ENCODE results near the gene GNAQ. TPM values are rescaled to one million over a fixed set of nuclear protein-coding genes. Genes with fewer than 3 reads are reported as not detected.

Gene GNAQ
- total RNA-seq, 6 donors from 2014 or later = 50.3 to 117 (median 94.3) TPM

DNA sequence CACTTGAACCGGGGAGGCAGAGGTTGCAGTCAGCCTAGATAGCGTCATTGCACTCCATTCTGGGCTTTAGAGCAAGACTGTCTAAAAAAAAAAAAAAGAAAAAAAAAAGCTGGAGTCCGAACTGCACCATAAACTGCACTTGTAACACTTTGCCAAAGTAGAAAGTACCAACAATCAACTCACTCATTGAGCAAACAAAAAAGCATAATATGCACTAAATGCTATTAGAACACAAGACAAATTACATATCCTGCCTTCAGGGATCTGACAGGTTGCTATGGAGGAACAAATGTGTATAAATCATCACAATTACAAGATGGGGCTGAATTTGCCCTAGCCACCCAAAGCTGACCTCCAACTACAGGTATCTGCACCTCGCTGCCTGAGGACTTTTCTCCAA lies 27.9 kb downstream of the GNAQ start:
- Histone ChIP-seq H3K4me1 (peaks cover 49 to 70% (median 58%) of the 10 kb centered on the region in 4 donors), H3K9me3 (no peaks in the 10 kb centered on the region), H3K27ac (no peak overlapping the region), H3K36me3 (no peaks in the 10 kb centered on the region), H3K27me3 (no peaks in the 10 kb centered on the region), H3K4me3 (no peak overlapping the region)
- TF ChIP-seq POLR2A (IDR thresholded peaks at IDR 0.05) (no peak), EP300 (IDR thresholded peaks at IDR 0.05) (no peak), POLR2AphosphoS5 (IDR thresholded peaks at IDR 0.05) (no peak)
- TF ChIP-seq, protein P1, sequence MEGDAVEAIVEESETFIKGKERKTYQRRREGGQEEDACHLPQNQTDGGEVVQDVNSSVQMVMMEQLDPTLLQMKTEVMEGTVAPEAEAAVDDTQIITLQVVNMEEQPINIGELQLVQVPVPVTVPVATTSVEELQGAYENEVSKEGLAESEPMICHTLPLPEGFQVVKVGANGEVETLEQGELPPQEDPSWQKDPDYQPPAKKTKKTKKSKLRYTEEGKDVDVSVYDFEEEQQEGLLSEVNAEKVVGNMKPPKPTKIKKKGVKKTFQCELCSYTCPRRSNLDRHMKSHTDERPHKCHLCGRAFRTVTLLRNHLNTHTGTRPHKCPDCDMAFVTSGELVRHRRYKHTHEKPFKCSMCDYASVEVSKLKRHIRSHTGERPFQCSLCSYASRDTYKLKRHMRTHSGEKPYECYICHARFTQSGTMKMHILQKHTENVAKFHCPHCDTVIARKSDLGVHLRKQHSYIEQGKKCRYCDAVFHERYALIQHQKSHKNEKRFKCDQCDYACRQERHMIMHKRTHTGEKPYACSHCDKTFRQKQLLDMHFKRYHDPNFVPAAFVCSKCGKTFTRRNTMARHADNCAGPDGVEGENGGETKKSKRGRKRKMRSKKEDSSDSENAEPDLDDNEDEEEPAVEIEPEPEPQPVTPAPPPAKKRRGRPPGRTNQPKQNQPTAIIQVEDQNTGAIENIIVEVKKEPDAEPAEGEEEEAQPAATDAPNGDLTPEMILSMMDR (IDR thresholded peaks at IDR 0.05) = no peak
- no peak for DNase-seq
- ATAC-seq (ENCODE audit: low FRiP score in 2 of 2) = no peak
- WGBS, 2 donors = 83 to 94% methylated on average over 4 of the region's 4 CpGs

DNA sequence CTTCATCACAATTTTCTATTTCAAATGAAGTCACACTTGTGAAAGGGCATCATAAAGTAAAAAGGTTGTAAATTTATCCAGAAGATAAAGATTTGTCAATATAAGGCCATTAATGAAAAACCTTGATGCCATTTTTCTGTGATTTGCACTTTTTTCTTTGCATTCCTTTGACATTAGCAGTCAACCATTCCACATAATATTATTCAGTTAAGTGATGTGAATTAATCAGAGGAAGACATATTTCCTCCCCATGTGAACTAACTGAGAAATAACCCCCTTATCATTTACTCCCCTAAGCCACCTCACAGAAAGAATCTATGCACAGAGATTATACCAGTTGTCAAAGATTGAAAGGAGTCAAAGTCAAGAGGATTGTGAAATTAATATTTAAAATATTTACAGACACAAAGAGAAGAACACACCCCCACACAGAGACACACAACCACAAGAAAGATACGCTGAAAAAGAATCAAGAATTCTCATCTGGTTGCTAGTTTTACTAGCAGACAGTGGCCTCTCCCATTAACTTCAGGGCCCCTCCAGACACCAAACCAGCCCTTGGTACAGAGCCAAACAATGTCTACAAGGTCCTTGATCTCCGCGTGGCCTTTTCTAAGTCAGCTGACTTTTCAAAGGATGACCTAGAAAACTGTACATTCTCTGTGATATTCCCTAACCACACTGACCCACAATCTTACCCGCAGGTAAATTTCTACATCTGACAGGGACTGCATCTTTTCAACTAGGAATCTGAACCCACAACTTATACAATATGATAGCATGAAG lies 29.5 kb downstream of the GNAQ start:
- Histone ChIP-seq H3K9me3 (no peaks in the 10 kb centered on the region), H3K27ac (peak overlapping the region in 1 of 4 donors; percentile 73), H3K4me1 (peaks cover 48 to 72% (median 59%) of the 10 kb centered on the region in 4 donors), H3K27me3 (no peaks in the 10 kb centered on the region), H3K4me3 (no peak overlapping the region), H3K36me3 (no peaks in the 10 kb centered on the region)
- DNase-seq (no peak), ATAC-seq (ENCODE audit: low FRiP score in 2 of 2) (no peak)
- no peak for TF ChIP-seq POLR2A (IDR thresholded peaks at IDR 0.05)
- TF ChIP-seq POLR2AphosphoS5 (IDR thresholded peaks at IDR 0.05) = no peak
- TF ChIP-seq EP300 (IDR thresholded peaks at IDR 0.05) = no peak
- TF ChIP-seq, protein P1 (IDR thresholded peaks at IDR 0.05) = no peak
- WGBS, 2 donors = 69 to 70% methylated on average over 4 of the region's 4 CpGs

DNA sequence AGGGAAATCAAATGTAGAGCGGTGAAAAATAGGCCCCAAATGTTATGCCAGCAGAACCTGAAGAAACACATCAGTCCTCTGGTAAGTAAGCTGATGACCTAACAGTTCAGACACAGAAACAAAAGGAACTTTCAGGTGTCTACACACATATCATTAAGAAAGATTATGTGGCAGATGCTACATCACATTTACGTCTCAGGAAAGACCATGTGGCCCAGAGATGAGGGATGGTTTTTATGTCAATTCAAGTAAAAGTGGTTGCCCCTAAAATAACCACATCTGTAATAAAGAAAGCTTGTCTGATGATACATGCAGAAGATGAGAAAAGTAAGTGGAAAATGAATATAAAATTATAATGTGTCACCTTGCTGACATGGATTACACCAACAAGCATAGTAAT lies 31.4 kb downstream of the GNAQ start:
- DNase-seq (no peak), ATAC-seq (ENCODE audit: low FRiP score in 2 of 2) (no peak)
- WGBS, 2 donors = 85 to 90% methylated on average over 2 of the region's 2 CpGs
- Histone ChIP-seq H3K27me3 (no peaks in the 10 kb centered on the region), H3K9me3 (no peaks in the 10 kb centered on the region), H3K4me3 (no peak overlapping the region), H3K36me3 (no peaks in the 10 kb centered on the region), H3K4me1 (peaks cover 39 to 56% (median 49%) of the 10 kb centered on the region in 4 donors), H3K27ac (peak overlapping the region in 1 of 4 donors; percentile 73)
- TF ChIP-seq POLR2AphosphoS5 (IDR thresholded peaks at IDR 0.05) = no peak
- TF ChIP-seq, protein P1 (IDR thresholded peaks at IDR 0.05) = no peak
- no peak for TF ChIP-seq EP300 (IDR thresholded peaks at IDR 0.05)
- no peak for TF ChIP-seq POLR2A (IDR thresholded peaks at IDR 0.05)

DNA sequence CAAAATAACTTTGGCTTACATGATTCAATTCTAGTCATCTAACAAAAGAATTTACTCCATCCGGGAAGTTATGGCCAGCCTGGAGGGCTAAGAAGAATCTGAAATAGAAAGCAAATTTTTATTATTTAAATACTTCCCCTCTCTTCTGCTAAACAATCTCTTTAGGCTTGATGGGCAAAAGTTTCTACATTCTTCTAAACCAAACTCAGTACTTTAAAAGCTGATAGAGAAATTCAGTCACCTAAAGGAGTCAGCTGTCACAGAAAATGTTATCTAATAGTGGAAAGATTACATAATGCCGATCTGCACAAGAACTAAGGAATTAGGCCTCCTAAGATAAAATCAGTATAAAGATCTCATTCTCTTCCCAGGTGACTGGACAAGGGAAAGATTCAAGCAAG lies 32.4 kb downstream of the GNAQ start:
- 28 to 31% methylated on average over 2 of the region's 2 CpGs for WGBS, 2 donors
- H3K27me3 ChIP-seq = no peaks in the 10 kb centered on the region
- H3K36me3 ChIP-seq = no peaks in the 10 kb centered on the region
- peaks cover 29 to 48% (median 45%) of the 10 kb centered on the region in 4 donors for H3K4me1 ChIP-seq
- peak overlapping the region in 3 of 4 donors; percentile 14 to 73 (median 51) for H3K27ac ChIP-seq
- H3K4me3 ChIP-seq = no peak overlapping the region
- TF ChIP-seq EP300 (IDR thresholded peaks at IDR 0.05) = no peak
- TF ChIP-seq POLR2AphosphoS5 (IDR thresholded peaks at IDR 0.05) = no peak
- TF ChIP-seq, protein P1 (IDR thresholded peaks at IDR 0.05) = no peak
- no peak for TF ChIP-seq POLR2A (IDR thresholded peaks at IDR 0.05)
- ATAC-seq (ENCODE audit: low FRiP score in 2 of 2) = peak in 1 of 2 donors; percentile 36
- no peak for DNase-seq
- H3K9me3 ChIP-seq = no peaks in the 10 kb centered on the region

Data from upper lobe of left lung (tissue), 6 donors.